ENCODE results near the gene PBRM1. TPM values are rescaled to one million over a fixed set of nuclear protein-coding genes. Genes with fewer than 3 reads are reported as not detected.

The PBRM1 gene
- total RNA-seq, 1 donor from 2014 or later: 68.8 TPM

DNA sequence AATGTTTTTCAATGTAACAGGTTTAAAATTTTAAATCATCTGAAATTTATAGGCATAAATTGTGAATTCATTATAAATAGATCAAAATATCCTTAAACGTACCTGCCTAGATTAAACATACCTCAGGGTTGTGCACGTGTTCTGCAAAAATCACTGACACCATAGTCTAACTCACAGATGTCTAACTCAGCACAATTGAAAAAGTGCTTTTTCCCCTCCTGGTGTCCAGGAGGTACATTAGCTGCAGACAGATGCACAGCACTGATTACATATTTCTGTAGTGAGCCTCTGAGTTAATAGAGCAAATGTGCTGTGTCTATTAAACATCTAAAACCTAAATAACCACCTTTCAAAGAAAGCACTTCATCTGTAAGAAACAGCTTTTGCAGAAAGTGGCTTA lies 138.6 kb downstream of the PBRM1 start:
- Mint-ChIP-seq H3K4me3 (no peak overlapping the region), H3K27ac (no peak overlapping the region), H3K4me1 (ENCODE audit: low read depth) (no peaks in the 10 kb centered on the region), H3K36me3 (ENCODE audit: low read depth) (peaks cover 22% of the 10 kb centered on the region), H3K27me3 (ENCODE audit: insufficient read depth) (no peaks in the 10 kb centered on the region), H3K9me3 (no peaks in the 10 kb centered on the region)
- DNase-seq (ENCODE audit: low spot score): no peak
- intact Hi-C loops (cut with micrococcal nuclease): no loop called here

- Mint-ChIP-seq H3K4me1 (ENCODE audit: low read depth) (no peaks in the 10 kb centered on the region), H3K27ac (no peak overlapping the region), H3K9me3 (no peaks in the 10 kb centered on the region), H3K36me3 (ENCODE audit: low read depth) (peaks cover 22% of the 10 kb centered on the region), H3K27me3 (ENCODE audit: insufficient read depth) (no peaks in the 10 kb centered on the region), H3K4me3 (no peak overlapping the region)
- DNase-seq (ENCODE audit: low spot score): no peak
- intact Hi-C loops (cut with micrococcal nuclease): no loop called here
Measured at GRCh38 chr3:52546111-52546901, 139.4 kb downstream of the PBRM1 start.

GRCh38 chr3:52544937-52545336 lies 140.8 kb downstream of the PBRM1 start:
- no peaks in the 10 kb centered on the region for H3K27me3 Mint-ChIP-seq (ENCODE audit: insufficient read depth)
- no peaks in the 10 kb centered on the region for H3K4me1 Mint-ChIP-seq (ENCODE audit: low read depth)
- intact Hi-C loops (cut with micrococcal nuclease): no loop called here
- no peak overlapping the region for H3K27ac Mint-ChIP-seq
- H3K36me3 Mint-ChIP-seq (ENCODE audit: low read depth): peaks cover 21% of the 10 kb centered on the region
- no peak for DNase-seq (ENCODE audit: low spot score)
- no peak overlapping the region for H3K4me3 Mint-ChIP-seq
- no peaks in the 10 kb centered on the region for H3K9me3 Mint-ChIP-seq

DNA sequence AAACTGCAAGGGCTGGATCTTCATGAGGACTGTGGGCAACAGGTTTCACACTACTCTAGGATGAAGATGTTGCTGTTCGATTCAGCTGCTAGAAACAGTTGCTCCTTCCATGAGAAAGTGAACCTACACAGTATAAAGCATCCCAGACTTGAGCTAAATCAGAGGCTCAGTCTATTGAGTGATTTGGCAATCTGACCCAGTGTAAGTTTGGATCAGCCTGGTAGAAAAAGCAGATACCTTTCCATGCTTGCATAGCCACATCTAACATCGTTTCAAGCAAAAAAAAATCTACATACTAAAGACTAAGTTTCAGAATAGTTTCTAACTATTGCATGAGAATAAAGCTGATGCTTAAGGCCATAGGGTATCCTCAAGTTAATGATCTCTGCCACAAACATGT lies 144.7 kb downstream of the PBRM1 start:
- Mint-ChIP-seq H3K9me3 (no peaks in the 10 kb centered on the region), H3K4me1 (ENCODE audit: low read depth) (peaks cover 24% of the 10 kb centered on the region), H3K36me3 (ENCODE audit: low read depth) (peaks cover 31% of the 10 kb centered on the region), H3K4me3 (no peak overlapping the region), H3K27me3 (ENCODE audit: insufficient read depth) (no peaks in the 10 kb centered on the region), H3K27ac (no peak overlapping the region)
- intact Hi-C loops (cut with micrococcal nuclease): no loop called here
- DNase-seq (ENCODE audit: low spot score): no peak

DNA sequence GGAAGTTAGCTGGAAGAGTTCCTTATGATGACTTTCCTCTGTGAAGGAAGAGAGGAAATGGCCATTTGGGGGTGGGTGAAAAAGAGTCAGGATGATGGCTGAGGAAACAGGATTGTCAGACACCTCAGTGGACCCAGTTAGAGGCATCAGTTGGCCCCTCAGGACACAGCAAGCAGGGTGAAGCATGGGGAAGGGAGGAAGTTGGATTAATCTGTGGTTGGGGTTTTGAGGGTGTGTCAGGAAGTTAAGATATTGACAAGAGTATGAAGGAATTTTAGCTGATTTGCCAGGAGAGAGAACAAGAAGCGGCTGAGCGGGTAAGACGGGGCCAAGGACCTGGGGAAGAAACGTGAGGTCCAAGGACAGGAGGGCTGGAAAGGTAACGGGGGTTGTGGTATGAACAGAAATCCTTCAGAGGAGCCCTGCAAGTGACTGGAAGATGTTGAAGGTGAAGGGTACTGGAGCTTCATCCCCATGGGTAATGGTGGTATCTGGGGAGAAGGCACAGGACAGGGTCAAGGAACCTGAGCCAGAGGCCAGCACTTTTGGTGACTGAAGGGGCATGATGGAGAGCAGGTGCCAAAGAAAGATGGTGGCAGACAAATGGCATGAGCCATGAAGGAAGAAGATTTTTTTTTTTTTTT lies 146.6 kb downstream of the PBRM1 start:
- Mint-ChIP-seq H3K9me3 (no peaks in the 10 kb centered on the region), H3K27me3 (ENCODE audit: insufficient read depth) (no peaks in the 10 kb centered on the region), H3K4me3 (peak overlapping the region; percentile 69), H3K36me3 (ENCODE audit: low read depth) (peaks cover 27% of the 10 kb centered on the region), H3K4me1 (ENCODE audit: low read depth) (peaks cover 34% of the 10 kb centered on the region), H3K27ac (peak overlapping the region; percentile 46)
- DNase-seq (ENCODE audit: low spot score): no peak
- intact Hi-C loops (cut with micrococcal nuclease): loop anchor here (5.0 to 10.0 kb wide), 2 partner anchors 342 to 564 kb away; partner anchors contain the start of genes ABHD14A, ABHD14B and ALAS1

GRCh38 chr3:52537726-52538421 lies 147.8 kb downstream of the PBRM1 start:
- H3K4me1 Mint-ChIP-seq (ENCODE audit: low read depth): peaks cover 34% of the 10 kb centered on the region
- peak overlapping the region; percentile 100 for H3K4me3 Mint-ChIP-seq
- H3K27ac Mint-ChIP-seq: peak overlapping the region; percentile 99
- no peaks in the 10 kb centered on the region for H3K9me3 Mint-ChIP-seq
- no peaks in the 10 kb centered on the region for H3K27me3 Mint-ChIP-seq (ENCODE audit: insufficient read depth)
- no peak for DNase-seq (ENCODE audit: low spot score)
- intact Hi-C loops (cut with micrococcal nuclease): loop anchor here (2.0 to 10.0 kb wide), 5 partner anchors 91 to 563 kb away; partner anchors contain the start of genes ABHD14A, ABHD14B, ALAS1 and DUSP7
- H3K36me3 Mint-ChIP-seq (ENCODE audit: low read depth): peaks cover 24% of the 10 kb centered on the region

- Mint-ChIP-seq H3K4me3 (peak overlapping the region; percentile 100), H3K9me3 (no peaks in the 10 kb centered on the region), H3K27ac (peak overlapping the region; percentile 99), H3K4me1 (ENCODE audit: low read depth) (peaks cover 41% of the 10 kb centered on the region), H3K27me3 (ENCODE audit: insufficient read depth) (no peaks in the 10 kb centered on the region), H3K36me3 (ENCODE audit: low read depth) (peaks cover 24% of the 10 kb centered on the region)
- DNase-seq (ENCODE audit: low spot score): no peak
- intact Hi-C loops (cut with micrococcal nuclease): loop anchor here (2.0 to 10.0 kb wide), 5 partner anchors 90 to 562 kb away; partner anchors contain the start of genes ABHD14A, ABHD14B, ALAS1 and DUSP7
Measured at GRCh38 chr3:52537165-52537620, 148.5 kb downstream of the PBRM1 start.

DNA sequence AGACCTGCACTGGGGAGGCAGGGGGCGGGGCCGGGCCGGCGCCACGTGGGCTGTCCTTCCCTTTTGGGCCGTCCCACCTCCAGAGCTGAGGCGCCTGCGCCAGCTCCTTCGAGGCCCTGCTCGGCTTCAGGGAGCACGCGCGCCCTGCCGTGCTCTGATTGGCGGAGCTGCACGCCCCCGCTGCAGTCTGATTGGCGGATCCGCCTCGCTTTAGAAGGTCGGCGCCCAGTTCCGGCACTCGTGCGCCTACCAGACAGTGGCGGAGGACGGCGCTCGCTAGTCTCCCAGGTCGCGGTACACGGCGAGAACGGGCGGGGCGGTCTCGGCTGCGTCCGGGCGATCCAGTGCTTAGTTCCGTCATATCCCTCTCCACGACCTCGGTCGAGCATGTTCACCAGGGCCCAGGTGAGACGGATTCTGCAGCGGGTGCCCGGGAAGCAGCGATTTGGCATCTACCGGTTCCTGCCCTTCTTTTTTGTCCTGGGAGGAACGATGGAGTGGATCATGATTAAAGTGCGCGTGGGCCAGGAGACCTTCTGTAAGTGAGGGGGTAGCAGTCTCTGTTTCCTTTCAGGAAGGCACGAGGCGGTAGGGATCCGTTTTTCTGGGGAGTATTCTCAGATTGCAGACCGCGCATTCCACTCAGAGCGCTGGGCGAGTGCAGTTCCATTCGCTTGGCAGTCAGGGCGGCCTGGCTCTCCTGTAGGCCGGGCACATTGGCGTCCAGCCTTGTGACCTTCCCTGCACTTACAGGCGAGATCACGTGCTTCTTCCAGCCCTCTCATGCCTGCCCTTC lies 149.1 kb downstream of the PBRM1 start, which contains the start of gene UQCC5:
Gene UQCC5 (plus strand): TSS at position 237 of the 796 bp plus-strand sequence. CDS start 151 bp downstream, at position 388.
- DNase-seq (ENCODE audit: low spot score): peak; percentile 98
- intact Hi-C loops (cut with micrococcal nuclease): loop anchor here (1.0 to 10.0 kb wide), 10 partner anchors 81 to 562 kb away; partner anchors contain the start of genes ABHD14A, ABHD14B, ALAS1 and DUSP7
- Mint-ChIP-seq H3K9me3 (no peaks in the 10 kb centered on the region), H3K36me3 (ENCODE audit: low read depth) (peaks cover 24% of the 10 kb centered on the region), H3K27ac (peak within 1 kb of the TSS; percentile 99), H3K4me3 (peak within 1 kb of the TSS; percentile 100), H3K27me3 (ENCODE audit: insufficient read depth) (no peaks in the 10 kb centered on the region), H3K4me1 (ENCODE audit: low read depth) (peaks cover 42% of the 10 kb centered on the region)

GRCh38 chr3:52536112-52536368 lies 149.7 kb downstream of the PBRM1 start:
- intact Hi-C loops (cut with micrococcal nuclease): loop anchor here (1.0 to 10.0 kb wide), 10 partner anchors 81 to 561 kb away; partner anchors contain the start of genes ABHD14A, ABHD14B, ALAS1 and DUSP7
- Mint-ChIP-seq H3K9me3 (no peaks in the 10 kb centered on the region), H3K27me3 (ENCODE audit: insufficient read depth) (no peaks in the 10 kb centered on the region), H3K4me1 (ENCODE audit: low read depth) (peaks cover 42% of the 10 kb centered on the region), H3K36me3 (ENCODE audit: low read depth) (peaks cover 19% of the 10 kb centered on the region), H3K4me3 (peak overlapping the region; percentile 100), H3K27ac (no peak overlapping the region)
- no peak for DNase-seq (ENCODE audit: low spot score)

GRCh38 chr3:52535411-52536111 lies 150.2 kb downstream of the PBRM1 start:
- peaks cover 19% of the 10 kb centered on the region for H3K36me3 Mint-ChIP-seq (ENCODE audit: low read depth)
- H3K27ac Mint-ChIP-seq: peak overlapping the region; percentile 44
- intact Hi-C loops (cut with micrococcal nuclease): loop anchor here (1.0 to 10.0 kb wide), 10 partner anchors 80 to 561 kb away; partner anchors contain the start of genes ABHD14A, ABHD14B, ALAS1 and DUSP7
- no peaks in the 10 kb centered on the region for H3K27me3 Mint-ChIP-seq (ENCODE audit: insufficient read depth)
- DNase-seq (ENCODE audit: low spot score): no peak
- no peaks in the 10 kb centered on the region for H3K9me3 Mint-ChIP-seq
- H3K4me1 Mint-ChIP-seq (ENCODE audit: low read depth): peaks cover 42% of the 10 kb centered on the region
- H3K4me3 Mint-ChIP-seq: peak overlapping the region; percentile 100

- H3K4me3 Mint-ChIP-seq: peak overlapping the region; percentile 84
- peaks cover 42% of the 10 kb centered on the region for H3K4me1 Mint-ChIP-seq (ENCODE audit: low read depth)
- no peaks in the 10 kb centered on the region for H3K27me3 Mint-ChIP-seq (ENCODE audit: insufficient read depth)
- DNase-seq (ENCODE audit: low spot score): no peak
- intact Hi-C loops (cut with micrococcal nuclease): loop anchor here (5.0 to 10.0 kb wide), 2 partner anchors 337 to 560 kb away; partner anchors contain the start of genes ABHD14A, ABHD14B and ALAS1
- H3K27ac Mint-ChIP-seq: peak overlapping the region; percentile 77
- H3K9me3 Mint-ChIP-seq: no peaks in the 10 kb centered on the region
- peaks cover 19% of the 10 kb centered on the region for H3K36me3 Mint-ChIP-seq (ENCODE audit: low read depth)
Measured at GRCh38 chr3:52534281-52535183, 151.2 kb downstream of the PBRM1 start.

Measured in activated T-helper 1 cell treated with anti-CD3 and anti-CD28 coated beads, Interleukin-12 subunit alpha, Interleukin-12 subunit beta, Interleukin-2, Interleukin-4 antibody, amounts not matched to agents 30 ng/mL and 10 ng/mL and 1 ng/mL, durations not matched to agents 14 hours and 24 hours and 36 hours (primary cell).